ENCODE results near the gene NFU1.

- no peak for TF ChIP-seq POU5F1 (IDR thresholded peaks at IDR 0.05; ENCODE audit: borderline replicate concordance, low read depth, low read length, partially characterized antibody)
- TF ChIP-seq ZNF274 (IDR thresholded peaks at IDR 0.05; ENCODE audit: borderline replicate concordance, low read depth, low read length) = no peak
- no peak for TF ChIP-seq REST (IDR thresholded peaks at IDR 0.05; ENCODE audit: borderline replicate concordance)
- TF ChIP-seq REST (CRISPR knock-in tag; IDR thresholded peaks at IDR 0.05; ENCODE audit: low read depth) = no peak
- no peak for TF ChIP-seq HCFC1 (IDR thresholded peaks at IDR 0.05; ENCODE audit: low read depth, low read length)
- TF ChIP-seq SP2 (IDR thresholded peaks at IDR 0.05; ENCODE audit: extremely low read depth, low read depth, low read length, poor library complexity, severe bottlenecking) = no peak
- no peak for TF ChIP-seq NFYB (IDR thresholded peaks at IDR 0.05; ENCODE audit: extremely low read depth, insufficient read length)
- TF ChIP-seq TAF1 (IDR thresholded peaks at IDR 0.05; ENCODE audit: control insufficient read depth, extremely low read depth, insufficient read depth, low read length, severe bottlenecking) = no peak
- TF ChIP-seq MEF2A (IDR thresholded peaks at IDR 0.05; ENCODE audit: control insufficient read depth, low read depth, low read length) = no peak
- TF ChIP-seq THAP7 (CRISPR knock-in tag; IDR thresholded peaks at IDR 0.05) = no peak
- TF ChIP-seq ZNF133 (CRISPR knock-in tag; IDR thresholded peaks at IDR 0.05) = no peak
Observed at GRCh38 chr2:69456950-69457445, 19.8 kb upstream of the NFU1 start.

Measured in K562 (cell line).